T-helper 17 cell (primary cell): ENCODE measurements around the gene GFOD2. TPM values are rescaled to one million over a fixed set of nuclear protein-coding genes. Genes with fewer than 3 reads are reported as not detected.
A peak's percentile ranks its signal among the peaks of the same experiment; 100 is the strongest.
"Not testable (repeated sequence)": the region's sequence is repeated elsewhere in the genome, so short reads cannot be mapped to it uniquely, and the experiment has no call there.

Experiments
- ATAC-seq: fragments of 150-1000 bp; cut with Tn5 transposase; 2 replicates; pipeline ENCODE4 v1.10.0; 2021; ENCODE audit warnings: mild to moderate bottlenecking, moderate library complexity
- DNase-seq, 3 donors: peaks; one replicate each; pipeline versions ENCODE4 v3.0.0 to v3.0.0-alpha.2; 2020 to 2021
- H3K9me3 ChIP-seq: one replicate; pipeline ENCODE4 v1.7.0; 2013; ENCODE audit warnings: low read length, mild to moderate bottlenecking; ENCODE audit not compliant: control insufficient read depth, poor library complexity, severe bottlenecking
- H3K27ac Mint-ChIP-seq: one replicate; pipeline ENCODE4 v1.8.0; 2022; ENCODE audit warnings: mild to moderate bottlenecking, moderate library complexity, mixed read lengths
- H3K27me3 Mint-ChIP-seq: one replicate; pipeline ENCODE4 v1.8.0; 2022; ENCODE audit warnings: mixed read lengths
- H3K36me3 Mint-ChIP-seq: one replicate; pipeline ENCODE4 v1.8.0; 2022; ENCODE audit warnings: low read depth, mixed read lengths
- H3K4me1 Mint-ChIP-seq: one replicate; pipeline ENCODE4 v1.8.0; 2022; ENCODE audit warnings: mild to moderate bottlenecking, mixed read lengths
- H3K4me3 Mint-ChIP-seq: one replicate; pipeline ENCODE4 v1.8.0; 2022; ENCODE audit warnings: mild to moderate bottlenecking, moderate library complexity, mixed read lengths
- total RNA-seq, 4 donors: library from RNA in 2 of 4; stranded (reverse) in 2 of 4; gene quantifications; one replicate each; pipeline ENCODE4 v1.2.3 and lab custom pipeline; 2022 to 2026

The GFOD2 gene
- total RNA-seq (10 to 100 TPM; 11.7 to 14.7 TPM), total RNA-seq (lab: John Stamatoyannopoulos, UW) (29.8 to 34.3 reads per million in 2 donors)

- H3K4me3 Mint-ChIP-seq: peak within 1 kb of the TSS; percentile 97
- peaks cover 35% of the 10 kb centered on the region for H3K4me1 Mint-ChIP-seq
- H3K36me3 Mint-ChIP-seq: no peaks in the 10 kb centered on the region
- H3K27me3 Mint-ChIP-seq: no peaks in the 10 kb centered on the region
- H3K9me3 ChIP-seq: no peaks in the 10 kb centered on the region
- peak; percentile 97 to 99 (median 97) for DNase-seq
- H3K27ac Mint-ChIP-seq: peak within 1 kb of the TSS; percentile 98
- ATAC-seq: peak; percentile 93
Observed at GRCh38 chr16:67719048-67719777, at the start of gene GFOD2. Gene GFOD2 (minus strand): TSS chr16:67719316. CDS start chr16:67685715, 33,601 bp downstream.

GRCh38 chr16:67767953-67768352, 48.8 kb upstream of the GFOD2 start:
- DNase-seq (no peak), ATAC-seq (no peak)
- H3K4me1 Mint-ChIP-seq: peaks cover 8% of the 10 kb centered on the region
- H3K27me3 Mint-ChIP-seq: no peaks in the 10 kb centered on the region
- H3K36me3 Mint-ChIP-seq: peaks cover 1% of the 10 kb centered on the region
- H3K9me3 ChIP-seq: no peaks in the 10 kb centered on the region
- no peak overlapping the region for H3K27ac Mint-ChIP-seq
- H3K4me3 Mint-ChIP-seq: no peak overlapping the region

- H3K9me3 ChIP-seq: no peaks in the 10 kb centered on the region
- DNase-seq: no peak
- no peak overlapping the region for H3K4me3 Mint-ChIP-seq
- no peaks in the 10 kb centered on the region for H3K27me3 Mint-ChIP-seq
- peaks cover 11% of the 10 kb centered on the region for H3K4me1 Mint-ChIP-seq
- no peak for ATAC-seq
- no peak overlapping the region for H3K27ac Mint-ChIP-seq
- H3K36me3 Mint-ChIP-seq: peaks cover 4% of the 10 kb centered on the region
Observed at GRCh38 chr16:67766291-67766690, 47.2 kb upstream of the GFOD2 start.

GRCh38 chr16:67764158-67764667, 45.1 kb upstream of the GFOD2 start:
- Mint-ChIP-seq H3K36me3 (peaks cover 4% of the 10 kb centered on the region), H3K27me3 (no peaks in the 10 kb centered on the region), H3K27ac (peak overlapping the region; percentile 9), H3K4me1 (peaks cover 22% of the 10 kb centered on the region), H3K4me3 (no peak overlapping the region)
- DNase-seq: no peak
- no peak for ATAC-seq
- no peaks in the 10 kb centered on the region for H3K9me3 ChIP-seq

- H3K27ac Mint-ChIP-seq: no peak overlapping the region
- H3K27me3 Mint-ChIP-seq: no peaks in the 10 kb centered on the region
- no peaks in the 10 kb centered on the region for H3K9me3 ChIP-seq
- peaks cover 4% of the 10 kb centered on the region for H3K36me3 Mint-ChIP-seq
- no peak for DNase-seq
- ATAC-seq: no peak
- peaks cover 23% of the 10 kb centered on the region for H3K4me1 Mint-ChIP-seq
- no peak overlapping the region for H3K4me3 Mint-ChIP-seq
Observed at GRCh38 chr16:67763066-67763465, 44.0 kb upstream of the GFOD2 start.

- Mint-ChIP-seq H3K36me3 (peaks cover 4% of the 10 kb centered on the region), H3K27ac (no peak overlapping the region), H3K4me1 (peaks cover 23% of the 10 kb centered on the region), H3K4me3 (no peak overlapping the region), H3K27me3 (no peaks in the 10 kb centered on the region)
- DNase-seq: no peak
- H3K9me3 ChIP-seq: no peaks in the 10 kb centered on the region
- ATAC-seq: no peak
Observed at GRCh38 chr16:67762385-67762784, 43.3 kb upstream of the GFOD2 start.

- no peak overlapping the region for H3K27ac Mint-ChIP-seq
- H3K4me1 Mint-ChIP-seq: peaks cover 23% of the 10 kb centered on the region
- no peak overlapping the region for H3K4me3 Mint-ChIP-seq
- ATAC-seq (no peak), DNase-seq (no peak)
- H3K9me3 ChIP-seq: no peaks in the 10 kb centered on the region
- peaks cover 4% of the 10 kb centered on the region for H3K36me3 Mint-ChIP-seq
- no peaks in the 10 kb centered on the region for H3K27me3 Mint-ChIP-seq
Observed at GRCh38 chr16:67761924-67762323, 42.8 kb upstream of the GFOD2 start.

- H3K27ac Mint-ChIP-seq: peak overlapping the region; percentile 88
- no peak overlapping the region for H3K4me3 Mint-ChIP-seq
- peaks cover 4% of the 10 kb centered on the region for H3K36me3 Mint-ChIP-seq
- no peaks in the 10 kb centered on the region for H3K27me3 Mint-ChIP-seq
- DNase-seq (no peak), ATAC-seq (no peak)
- no peaks in the 10 kb centered on the region for H3K9me3 ChIP-seq
- peaks cover 21% of the 10 kb centered on the region for H3K4me1 Mint-ChIP-seq
Observed at GRCh38 chr16:67760956-67761230, 41.8 kb upstream of the GFOD2 start.

- peaks cover 21% of the 10 kb centered on the region for H3K4me1 Mint-ChIP-seq
- DNase-seq (no peak), ATAC-seq (no peak)
- H3K27ac Mint-ChIP-seq: peak overlapping the region; percentile 88
- H3K36me3 Mint-ChIP-seq: peaks cover 4% of the 10 kb centered on the region
- H3K27me3 Mint-ChIP-seq: no peaks in the 10 kb centered on the region
- H3K9me3 ChIP-seq: no peaks in the 10 kb centered on the region
- no peak overlapping the region for H3K4me3 Mint-ChIP-seq
Observed at GRCh38 chr16:67760206-67760955, 41.3 kb upstream of the GFOD2 start.

GRCh38 chr16:67758966-67759365, 39.9 kb upstream of the GFOD2 start:
- peaks cover 21% of the 10 kb centered on the region for H3K4me1 Mint-ChIP-seq
- H3K27ac Mint-ChIP-seq: no peak overlapping the region
- peak overlapping the region; percentile 12 for H3K4me3 Mint-ChIP-seq
- H3K9me3 ChIP-seq: no peaks in the 10 kb centered on the region
- ATAC-seq (no peak), DNase-seq (no peak)
- H3K36me3 Mint-ChIP-seq: peaks cover 4% of the 10 kb centered on the region
- no peaks in the 10 kb centered on the region for H3K27me3 Mint-ChIP-seq

- Mint-ChIP-seq H3K27me3 (no peaks in the 10 kb centered on the region), H3K4me3 (no peak overlapping the region), H3K4me1 (peaks cover 18% of the 10 kb centered on the region), H3K36me3 (peaks cover 4% of the 10 kb centered on the region), H3K27ac (peak overlapping the region; percentile 11)
- H3K9me3 ChIP-seq: no peaks in the 10 kb centered on the region
- DNase-seq: no peak
- no peak for ATAC-seq
Observed at GRCh38 chr16:67758006-67758405, 38.9 kb upstream of the GFOD2 start.

- ATAC-seq: no peak
- H3K27ac Mint-ChIP-seq: no peak overlapping the region
- peaks cover 2% of the 10 kb centered on the region for H3K36me3 Mint-ChIP-seq
Observed at GRCh38 chr16:67752641-67753040, 33.5 kb upstream of the GFOD2 start.

GRCh38 chr16:67751331-67751730, 32.2 kb upstream of the GFOD2 start:
- not testable (repeated sequence) for H3K4me1 Mint-ChIP-seq, H3K27ac Mint-ChIP-seq, DNase-seq, H3K4me3 Mint-ChIP-seq, H3K36me3 Mint-ChIP-seq, ATAC-seq, H3K27me3 Mint-ChIP-seq, H3K9me3 ChIP-seq

More at GRCh38 chr16:67752641-67753040, 33.5 kb upstream of the GFOD2 start:
- Mint-ChIP-seq H3K4me3 (no peak overlapping the region), H3K4me1 (peaks cover 9% of the 10 kb centered on the region), H3K27me3 (no peaks in the 10 kb centered on the region)
- H3K9me3 ChIP-seq: no peaks in the 10 kb centered on the region
- no peak for DNase-seq
